GM12801 (cell line): ENCODE measurements around the gene LINC01488.

Experiments
- TF ChIP-seq, protein P1 (sequence below): IDR thresholded peaks from one replicate; pipeline ENCODE4 v1.5.1; 2011; ENCODE audit warnings: control low read depth; ENCODE audit not compliant: insufficient read length; ENCODE audit errors: extremely low read depth

Gene LINC01488

DNA sequence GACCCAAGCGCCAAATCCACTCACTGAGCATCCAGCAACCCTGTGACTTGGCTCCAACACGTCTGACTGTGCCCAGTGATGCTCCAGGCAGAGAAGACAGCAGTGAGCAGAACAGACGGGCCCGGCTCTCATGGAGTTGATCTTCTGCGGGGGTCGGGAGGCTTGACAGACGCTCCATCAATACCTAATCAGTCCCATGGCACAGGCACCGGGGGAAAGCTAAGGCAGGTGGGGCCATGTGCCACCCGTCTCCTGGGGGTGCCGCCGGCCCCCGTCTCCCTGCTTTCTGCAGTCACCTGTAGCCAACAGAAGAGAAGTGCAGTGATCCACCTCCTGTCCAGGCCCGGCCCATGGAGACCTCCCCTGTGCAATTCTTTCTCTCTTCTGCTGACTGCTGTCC lies 47.5 kb downstream of the LINC01488 start:
- TF ChIP-seq, protein P1, sequence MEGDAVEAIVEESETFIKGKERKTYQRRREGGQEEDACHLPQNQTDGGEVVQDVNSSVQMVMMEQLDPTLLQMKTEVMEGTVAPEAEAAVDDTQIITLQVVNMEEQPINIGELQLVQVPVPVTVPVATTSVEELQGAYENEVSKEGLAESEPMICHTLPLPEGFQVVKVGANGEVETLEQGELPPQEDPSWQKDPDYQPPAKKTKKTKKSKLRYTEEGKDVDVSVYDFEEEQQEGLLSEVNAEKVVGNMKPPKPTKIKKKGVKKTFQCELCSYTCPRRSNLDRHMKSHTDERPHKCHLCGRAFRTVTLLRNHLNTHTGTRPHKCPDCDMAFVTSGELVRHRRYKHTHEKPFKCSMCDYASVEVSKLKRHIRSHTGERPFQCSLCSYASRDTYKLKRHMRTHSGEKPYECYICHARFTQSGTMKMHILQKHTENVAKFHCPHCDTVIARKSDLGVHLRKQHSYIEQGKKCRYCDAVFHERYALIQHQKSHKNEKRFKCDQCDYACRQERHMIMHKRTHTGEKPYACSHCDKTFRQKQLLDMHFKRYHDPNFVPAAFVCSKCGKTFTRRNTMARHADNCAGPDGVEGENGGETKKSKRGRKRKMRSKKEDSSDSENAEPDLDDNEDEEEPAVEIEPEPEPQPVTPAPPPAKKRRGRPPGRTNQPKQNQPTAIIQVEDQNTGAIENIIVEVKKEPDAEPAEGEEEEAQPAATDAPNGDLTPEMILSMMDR, result no peak

DNA sequence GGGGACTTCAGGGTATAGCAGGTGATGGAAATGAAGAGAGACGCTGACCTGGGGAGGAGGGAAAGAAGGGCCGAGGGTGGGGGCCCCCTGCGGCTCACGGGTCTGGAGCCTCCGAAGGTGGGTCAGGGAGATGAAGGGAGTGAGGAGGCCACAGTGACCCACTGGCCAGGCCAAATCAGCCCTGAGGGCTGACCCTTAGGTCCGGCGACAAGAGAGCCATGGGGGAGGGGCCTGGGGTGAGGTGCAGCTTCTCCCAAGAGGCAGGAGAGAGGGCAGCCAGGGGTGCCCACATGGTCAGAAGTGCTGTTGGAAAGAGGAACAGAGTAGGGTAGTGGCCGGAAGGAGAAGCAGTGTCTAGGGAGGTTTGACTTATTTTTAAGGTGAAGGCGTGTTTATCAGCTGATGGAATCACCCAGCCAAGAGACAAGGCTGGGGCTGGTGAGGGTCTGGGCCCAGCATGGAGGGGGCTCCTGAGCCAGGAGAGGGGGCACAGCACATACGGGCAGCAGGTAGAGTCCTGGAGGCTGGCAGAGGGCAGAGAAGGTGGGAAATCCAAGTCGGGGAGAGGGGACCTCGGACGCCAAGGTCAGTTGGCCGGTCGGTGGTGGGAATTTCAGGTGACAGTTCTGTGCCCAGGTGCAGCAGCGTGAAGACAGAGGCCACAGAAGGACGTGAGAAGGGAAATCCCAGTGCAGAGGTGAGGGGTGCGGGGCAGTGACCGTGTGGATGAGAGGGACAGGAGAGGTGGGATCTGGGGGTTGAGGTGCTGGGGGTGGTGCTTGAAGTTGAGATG lies 49.0 kb downstream of the LINC01488 start:
- TF ChIP-seq, protein P1, result no peak

DNA sequence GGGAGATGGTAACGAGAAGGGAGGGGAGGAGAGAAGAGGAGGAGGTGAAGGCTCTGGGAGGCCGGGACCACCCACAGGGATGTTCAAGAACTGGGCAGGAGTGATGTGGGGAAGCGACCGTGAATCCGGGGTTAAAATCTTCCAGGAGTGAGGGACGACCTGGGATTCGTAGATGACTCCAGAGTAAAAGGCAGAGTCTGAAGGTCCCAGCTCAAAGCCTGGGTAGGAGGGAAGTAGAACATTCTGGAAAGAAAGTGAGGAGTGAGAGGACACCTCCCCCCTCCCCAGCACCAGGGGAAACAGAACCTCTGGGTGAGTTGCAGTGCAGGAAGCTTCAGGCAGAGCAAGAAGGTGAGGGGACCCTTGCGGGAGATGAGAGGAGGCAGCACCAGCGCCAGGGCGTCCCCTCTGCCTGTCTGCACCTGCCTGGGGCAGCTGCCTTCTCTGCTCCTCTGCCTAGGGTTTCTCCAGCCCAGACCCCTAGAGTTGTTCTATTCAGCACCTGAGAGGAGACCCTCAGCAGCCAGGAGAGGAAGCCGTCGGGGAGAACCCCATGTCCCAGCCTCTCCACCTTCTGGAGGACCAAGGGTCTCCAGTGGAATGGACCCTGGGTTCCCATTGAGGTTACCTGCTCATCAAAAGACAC lies 49.7 kb downstream of the LINC01488 start:
- TF ChIP-seq, protein P1, result no peak

DNA sequence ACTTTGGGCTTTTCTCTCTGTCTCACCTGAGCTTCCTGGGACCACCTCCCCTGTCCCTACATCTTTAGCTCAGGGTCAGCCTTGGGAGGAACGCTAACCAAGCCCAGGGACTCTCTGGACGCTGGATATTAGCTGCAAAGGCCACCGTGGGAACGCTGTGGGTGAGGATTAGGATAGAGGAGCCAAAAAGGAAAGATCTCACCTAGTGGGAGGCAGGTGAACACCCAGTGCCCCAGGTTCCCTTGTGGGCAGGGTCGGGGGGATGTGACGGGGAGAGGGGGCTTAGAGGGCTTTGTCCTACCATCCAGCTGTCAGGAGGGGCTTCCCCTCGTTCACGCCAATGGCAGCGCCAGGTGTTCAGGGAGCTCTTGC lies 50.2 kb downstream of the LINC01488 start:
- TF ChIP-seq, protein P1, result no peak

DNA sequence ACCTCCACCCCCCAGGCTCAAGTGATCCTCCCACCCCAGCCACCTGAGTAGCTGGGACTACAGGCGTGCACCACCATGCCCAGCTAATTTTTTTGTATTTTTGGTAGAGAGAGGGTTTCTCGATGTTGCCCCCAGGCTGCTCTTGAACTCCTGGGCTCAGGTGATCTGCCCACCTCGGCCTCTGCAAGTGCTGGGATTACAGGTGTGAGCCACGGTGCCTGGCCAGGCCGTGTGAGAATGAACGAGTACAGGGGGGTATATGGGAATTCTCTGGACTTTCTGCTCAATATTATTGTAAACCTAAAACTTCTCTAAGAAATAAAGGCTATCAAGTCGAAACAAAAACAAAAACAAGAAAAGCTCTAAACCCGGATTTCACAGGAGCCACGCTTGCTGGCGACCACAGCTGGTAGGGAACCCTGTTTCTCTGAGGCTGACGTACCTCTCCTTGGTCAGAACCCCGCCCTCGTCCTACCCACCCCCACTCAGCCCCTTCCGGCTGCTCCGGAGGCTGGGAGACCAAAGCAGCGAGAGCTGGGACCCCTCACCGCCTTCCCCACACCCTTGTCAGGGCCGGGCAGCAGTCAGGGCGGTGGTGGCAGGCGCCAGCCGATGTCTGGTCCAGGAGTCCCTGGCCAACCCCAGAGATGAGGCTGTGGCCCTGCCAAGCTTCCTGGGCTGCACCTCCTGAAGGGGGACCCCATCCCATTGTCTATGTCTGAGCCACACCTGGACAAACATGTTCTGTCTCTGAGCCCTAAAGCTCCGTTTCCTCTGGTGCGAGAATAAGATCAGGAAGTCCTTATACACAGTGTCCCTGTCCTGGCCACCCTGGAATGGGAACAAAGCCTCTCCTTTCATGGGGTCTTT lies 52.1 kb downstream of the LINC01488 start:
- TF ChIP-seq, protein P1, result no peak

DNA sequence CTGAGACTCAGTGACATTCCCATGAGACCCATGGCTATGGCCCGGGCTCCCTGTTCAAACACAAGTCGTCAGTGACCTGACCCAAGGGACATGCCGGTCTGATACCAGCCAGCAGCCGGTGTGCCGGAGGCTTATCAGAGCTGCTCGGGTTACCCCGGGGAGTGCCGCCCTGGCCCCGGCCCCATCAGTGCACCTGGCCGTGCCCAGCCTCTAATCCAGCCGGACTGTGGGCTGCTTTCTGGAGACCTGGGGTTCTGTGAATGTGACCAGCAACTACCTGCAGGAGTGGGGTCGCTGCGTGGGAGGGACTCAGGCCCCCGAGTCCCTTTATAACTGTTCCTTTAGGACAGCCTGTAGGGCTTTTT lies 52.7 kb downstream of the LINC01488 start:
- TF ChIP-seq, protein P1, result no peak

DNA sequence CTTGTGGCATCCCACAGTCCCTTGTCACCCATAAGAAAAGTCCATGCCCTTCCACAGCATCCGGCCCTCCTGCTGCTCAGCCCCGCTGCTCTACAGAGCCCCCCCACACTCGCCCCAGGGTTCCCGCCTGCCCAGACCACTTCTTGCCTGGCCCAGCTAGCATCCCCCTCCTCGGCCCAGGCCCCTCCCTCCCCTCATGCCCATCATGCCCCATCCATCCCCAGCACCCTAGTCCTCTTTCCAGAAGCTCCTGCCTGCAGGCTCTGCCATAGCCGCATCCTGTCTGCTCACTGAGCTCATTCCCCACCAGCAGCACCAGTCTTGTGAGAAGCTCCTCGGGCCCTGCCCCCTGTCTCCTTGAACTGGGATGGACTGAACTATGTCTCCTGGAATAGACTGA lies 54.4 kb downstream of the LINC01488 start:
- TF ChIP-seq, protein P1, result no peak
